GM18507 (cell line): ENCODE data around the gene TBC1D24.

ENCODE experiments used
- DNase-seq: peaks from one replicate; pipeline ENCODE4 v3.0.0; 2011; ENCODE audit warnings: low read depth; ENCODE audit not compliant: insufficient read length; ENCODE audit errors: extremely low spot score
- FAIRE-seq: peaks from 2 replicates; lab custom pipeline; 2011; peaks lifted over from hg19 to GRCh38; lab: Jason Lieb, UNC

Gene TBC1D24

GRCh38 chr16:2493605-2494004 lies 18.7 kb downstream of the TBC1D24 start:
- no peak for FAIRE-seq

GRCh38 chr16:2494616-2495015 lies 19.7 kb downstream of the TBC1D24 start:
- DNase-seq (no peak), FAIRE-seq (no peak)

More at GRCh38 chr16:2493605-2494004, 18.7 kb downstream of the TBC1D24 start:
- no peak for DNase-seq

- FAIRE-seq = no peak
- DNase-seq = no peak
Observed at GRCh38 chr16:2495041-2495440, 20.1 kb downstream of the TBC1D24 start.

GRCh38 chr16:2496223-2497115 lies 21.5 kb downstream of the TBC1D24 start:
- DNase-seq = no peak
- no peak for FAIRE-seq

- DNase-seq = no peak
Observed at GRCh38 chr16:2497116-2497630, 22.2 kb downstream of the TBC1D24 start.

GRCh38 chr16:2497695-2498484 lies 23.0 kb downstream of the TBC1D24 start:
- DNase-seq (no peak), FAIRE-seq (no peak)

More at GRCh38 chr16:2497116-2497630, 22.2 kb downstream of the TBC1D24 start:
- FAIRE-seq = no peak

- DNase-seq = no peak
- no peak for FAIRE-seq
Observed at GRCh38 chr16:2498531-2499253, 23.8 kb downstream of the TBC1D24 start.

- FAIRE-seq (no peak), DNase-seq (no peak)
Observed at GRCh38 chr16:2499454-2499853, 24.5 kb downstream of the TBC1D24 start.

GRCh38 chr16:2499890-2500429 lies 25.0 kb downstream of the TBC1D24 start:
- DNase-seq (no peak), FAIRE-seq (no peak)

- FAIRE-seq (no peak), DNase-seq (no peak)
Observed at GRCh38 chr16:2500430-2500917, 25.5 kb downstream of the TBC1D24 start.

- peak; percentile 75 for DNase-seq
- FAIRE-seq = peak; percentile 85
Observed at GRCh38 chr16:2500918-2501750, 26.2 kb downstream of the TBC1D24 start.

- DNase-seq (no peak), FAIRE-seq (no peak)
Observed at GRCh38 chr16:2501946-2502895, 27.3 kb downstream of the TBC1D24 start.

- DNase-seq = no peak
- no peak for FAIRE-seq
Observed at GRCh38 chr16:2505695-2506094, 30.8 kb downstream of the TBC1D24 start.

GRCh38 chr16:2507052-2507659 lies 32.2 kb downstream of the TBC1D24 start:
- no peak for DNase-seq
- FAIRE-seq = peak; percentile 86

GRCh38 chr16:2507665-2508064 lies 32.7 kb downstream of the TBC1D24 start:
- peak; percentile 33 for FAIRE-seq
- DNase-seq = no peak

- no peak for DNase-seq
- FAIRE-seq = no peak
Observed at GRCh38 chr16:2508722-2509400, 33.9 kb downstream of the TBC1D24 start.
